HG03442 (cell line): ENCODE measurements around the gene DBF4B.
"Not testable (repeated sequence)": the region's sequence is repeated elsewhere in the genome, so short reads cannot be mapped to it uniquely, and the experiment has no call there.

ENCODE experiments used
- ATAC-seq: cut with Tn5 transposase; IDR thresholded peaks from one replicate; pipeline ENCODE4 v1.9.1; 2021; ENCODE audit warnings: mild to moderate bottlenecking, moderate library complexity; ENCODE audit not compliant: unreplicated experiment

DBF4B gene

DNA sequence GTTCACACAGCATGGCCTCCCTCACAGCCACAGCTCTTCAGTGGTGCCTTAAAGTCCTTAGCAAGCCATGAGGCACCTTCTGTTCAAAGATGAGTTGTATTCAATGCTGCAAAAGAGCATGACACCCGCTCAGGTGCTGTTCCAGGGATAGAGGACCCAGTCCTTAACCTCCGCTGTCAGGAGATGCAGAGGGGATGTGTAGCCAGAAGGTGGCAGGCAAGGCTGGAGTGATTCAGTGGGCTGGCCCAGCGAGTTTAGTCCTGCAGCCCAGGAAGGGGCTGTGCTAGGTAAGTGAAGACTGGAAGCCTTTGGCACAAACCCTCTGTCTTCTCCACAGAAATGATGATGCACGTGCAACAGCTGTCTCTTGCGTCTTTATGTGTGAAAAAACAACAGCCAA is 25.3 kb downstream of the DBF4B start:
- no peak for ATAC-seq

DNA sequence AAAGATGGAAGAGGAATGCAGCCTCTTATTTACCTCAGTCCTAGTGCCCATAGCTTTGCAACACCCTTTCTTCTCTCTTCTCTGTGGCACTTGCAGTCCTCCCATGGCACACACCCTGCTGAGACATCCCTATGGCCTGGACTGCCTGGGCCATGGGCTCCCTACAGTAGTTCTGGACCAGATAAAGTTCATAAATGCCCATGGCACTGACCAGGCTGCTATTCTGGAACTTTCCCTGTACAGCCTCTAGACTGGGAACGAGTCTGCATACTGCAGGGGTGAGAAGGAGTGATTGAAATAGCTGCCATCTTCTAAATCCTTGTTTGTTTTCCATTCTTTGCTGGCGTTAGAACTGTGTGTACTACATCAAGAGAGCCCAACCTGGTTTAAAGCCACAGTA is 25.8 kb downstream of the DBF4B start:
- ATAC-seq = no peak

DNA sequence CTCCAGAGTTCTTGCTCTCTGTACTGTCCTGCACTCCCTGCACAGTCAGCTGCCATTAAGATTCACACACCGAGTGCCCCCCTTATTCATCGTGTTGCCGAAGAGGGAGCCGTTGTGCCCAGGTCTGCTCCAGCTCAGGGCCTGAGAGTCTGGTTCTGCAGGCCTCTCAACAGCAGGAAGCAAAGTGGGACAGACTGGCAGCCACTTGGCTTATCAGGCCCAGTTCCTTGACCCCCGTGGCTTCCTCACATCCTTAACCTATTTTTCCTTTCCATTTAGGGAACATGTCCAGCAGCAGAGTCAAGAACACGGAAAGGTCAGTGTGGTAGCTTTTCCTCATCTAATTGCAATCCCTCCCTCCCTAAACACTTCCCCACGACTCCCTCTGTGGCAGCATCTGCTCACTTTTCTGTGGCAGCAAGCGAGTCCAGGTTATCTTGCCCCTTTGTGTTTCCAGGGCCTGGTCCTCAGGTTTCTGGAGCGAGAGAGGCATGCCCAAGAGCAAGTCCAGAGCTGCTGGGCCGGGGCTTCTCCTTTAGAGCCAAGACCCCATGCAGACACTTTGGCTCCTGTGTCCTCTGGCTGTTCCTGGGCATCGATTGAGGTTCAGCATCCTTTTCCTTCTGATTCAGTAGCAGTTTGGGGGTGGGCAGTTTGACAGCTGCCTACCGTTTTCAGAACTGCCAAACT is 28.2 kb downstream of the DBF4B start:
- ATAC-seq = no peak

DNA sequence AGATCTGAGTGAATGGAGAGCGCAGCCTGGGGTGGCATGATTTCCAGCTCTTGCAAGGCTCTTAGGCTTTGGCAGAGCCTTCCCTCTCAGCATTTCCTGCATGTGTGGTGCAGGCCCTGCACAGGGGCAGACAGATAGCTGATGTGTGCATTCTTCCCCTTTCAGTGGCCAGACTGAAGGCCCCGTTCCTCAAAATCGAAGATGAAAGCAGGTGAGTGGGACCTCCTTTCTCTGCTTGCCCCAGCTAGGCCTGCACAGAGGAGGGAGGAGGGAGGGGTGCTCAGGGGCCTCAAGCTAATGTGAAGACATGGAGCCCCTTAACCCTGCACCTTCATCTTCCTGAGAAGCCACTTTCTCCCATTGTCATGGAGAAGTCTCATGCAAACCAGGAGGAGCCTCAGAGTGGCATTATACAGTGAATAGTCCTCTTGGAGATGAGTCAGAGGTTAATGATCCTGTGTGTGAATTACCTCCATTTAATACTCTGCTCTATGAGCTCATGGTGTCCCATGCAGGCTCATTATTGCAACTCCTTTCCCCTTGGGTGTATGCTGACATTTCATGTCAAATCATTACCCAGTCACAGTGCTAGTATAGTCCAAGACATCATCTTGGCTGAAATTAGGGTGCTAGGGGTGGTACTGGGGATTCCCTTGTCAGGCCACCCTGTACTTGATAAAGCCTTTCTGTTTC is 29.9 kb downstream of the DBF4B start:
- no peak for ATAC-seq

DNA sequence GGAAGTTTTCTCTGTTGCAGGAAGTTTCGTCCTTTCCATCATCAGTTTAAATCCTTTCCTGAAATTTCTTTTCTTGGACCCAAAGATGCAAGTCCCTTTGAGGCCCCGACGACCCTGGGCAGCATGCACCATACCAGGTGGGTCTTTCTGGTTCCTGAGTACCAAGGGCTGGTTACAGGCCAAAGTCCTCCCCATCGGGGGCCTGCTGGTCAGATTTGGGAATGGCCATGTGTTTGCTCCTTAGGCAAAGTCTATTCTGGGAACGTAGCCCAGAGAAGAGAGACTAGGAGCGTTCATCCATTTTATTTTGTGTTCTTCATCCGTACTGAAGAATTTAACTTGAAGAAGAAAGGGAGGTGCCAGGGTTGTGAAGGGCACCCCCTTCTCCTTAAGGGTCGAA is 32.9 kb downstream of the DBF4B start:
- ATAC-seq = no peak

DNA sequence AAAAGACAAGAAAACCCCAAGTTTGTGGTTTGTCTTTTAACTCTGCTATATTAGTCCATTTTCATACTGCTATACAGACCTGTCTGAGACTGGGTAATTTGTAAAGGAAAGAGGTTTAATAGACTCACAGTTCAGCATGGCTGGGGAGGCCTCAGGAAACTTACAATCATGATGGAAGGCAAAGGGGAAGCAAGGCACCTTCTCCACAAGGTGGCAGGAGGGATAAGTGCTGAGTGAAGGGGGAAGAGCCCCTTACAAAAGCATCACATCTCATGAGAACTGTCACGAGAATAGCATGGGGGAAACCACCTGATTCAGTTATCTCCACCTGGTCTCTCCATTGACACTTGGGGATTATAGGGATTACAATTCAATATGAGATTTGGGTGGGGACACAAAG is 36.8 kb downstream of the DBF4B start:
- ATAC-seq = no peak

DNA sequence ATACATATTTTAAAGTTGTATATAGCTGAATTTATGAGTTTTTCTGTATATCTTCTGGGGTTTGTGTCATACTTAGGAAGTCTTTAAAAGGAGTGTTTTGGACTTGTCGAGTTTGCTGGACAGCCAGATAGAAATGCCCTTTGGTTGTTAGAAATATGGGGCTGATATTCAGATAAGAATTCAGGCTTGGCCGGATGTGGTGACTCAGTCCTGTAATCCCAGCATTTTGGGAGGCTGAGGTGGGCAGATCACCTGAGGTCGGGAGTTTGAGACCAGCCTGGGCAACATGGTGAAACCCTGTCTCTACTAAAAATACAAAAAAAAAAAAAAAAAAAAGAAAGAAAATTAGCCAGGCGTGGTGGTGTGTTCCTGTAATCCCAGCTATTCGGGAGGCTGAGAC is 37.3 kb downstream of the DBF4B start:
- not testable (repeated sequence) for ATAC-seq

DNA sequence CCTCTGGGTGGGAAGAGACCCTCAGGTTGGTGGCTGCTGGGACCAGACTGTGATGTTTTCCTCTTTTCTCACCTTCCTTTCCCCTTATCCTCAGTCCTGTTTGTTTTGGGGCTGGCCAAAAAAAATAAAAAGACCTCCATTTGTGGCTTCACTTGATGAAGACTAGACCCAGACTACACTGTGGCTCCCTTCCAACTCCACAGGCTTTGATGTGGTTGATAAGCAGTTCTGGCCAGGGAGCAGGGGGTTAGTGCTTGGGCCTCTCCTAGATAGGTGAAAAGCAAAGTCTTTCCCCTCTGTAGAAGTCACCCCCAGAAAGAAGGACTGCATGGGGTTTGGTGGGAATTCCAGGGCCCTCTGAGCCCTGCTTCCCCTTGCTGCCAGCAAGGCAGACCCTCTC is 39.1 kb downstream of the DBF4B start:
- ATAC-seq = no peak

DNA sequence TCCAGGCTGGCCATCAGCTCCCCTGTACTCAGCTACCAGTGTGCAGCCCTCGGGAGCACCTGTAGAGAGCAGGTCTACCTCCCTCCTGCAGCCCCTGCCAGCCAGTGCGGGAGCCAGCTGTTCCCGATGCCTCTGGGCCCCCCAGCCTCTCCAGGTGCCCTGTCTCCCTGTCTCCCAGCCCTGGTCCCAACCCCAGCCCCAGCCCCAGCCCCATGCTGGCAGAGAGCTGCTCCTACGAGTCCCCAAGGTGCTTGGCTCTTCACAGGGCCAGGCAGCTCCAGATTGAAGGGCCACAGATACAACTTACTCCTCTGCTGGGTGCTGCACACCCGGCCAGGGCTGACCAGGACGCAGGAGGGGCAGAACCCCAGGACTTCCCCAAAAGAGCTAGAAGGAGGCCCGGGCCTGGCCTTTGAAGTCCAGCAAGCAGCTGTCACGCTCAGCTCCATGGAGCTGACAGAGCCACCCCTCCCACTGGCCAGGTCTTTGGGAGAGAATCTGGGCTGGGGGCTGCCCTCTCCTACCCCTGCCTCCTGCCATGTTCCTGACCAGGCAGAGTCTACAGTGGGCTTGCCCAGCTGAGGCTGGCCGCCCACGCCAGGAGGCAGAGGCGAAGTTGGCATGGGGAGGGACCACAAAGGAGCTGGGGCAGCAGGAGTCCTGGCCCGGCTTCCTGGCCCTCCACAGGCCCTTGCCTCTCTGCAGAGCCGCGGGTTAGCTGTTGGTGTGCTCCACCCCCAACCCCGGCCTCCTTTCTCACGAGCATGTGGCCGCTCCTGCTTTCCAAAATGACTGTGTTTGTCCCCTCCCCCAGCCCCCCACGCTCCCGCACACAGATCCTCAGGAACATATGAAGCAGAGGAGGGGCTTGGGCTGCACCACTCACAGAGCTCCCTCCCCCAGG is 40.9 kb downstream of the DBF4B start:
- ATAC-seq = no peak

DNA sequence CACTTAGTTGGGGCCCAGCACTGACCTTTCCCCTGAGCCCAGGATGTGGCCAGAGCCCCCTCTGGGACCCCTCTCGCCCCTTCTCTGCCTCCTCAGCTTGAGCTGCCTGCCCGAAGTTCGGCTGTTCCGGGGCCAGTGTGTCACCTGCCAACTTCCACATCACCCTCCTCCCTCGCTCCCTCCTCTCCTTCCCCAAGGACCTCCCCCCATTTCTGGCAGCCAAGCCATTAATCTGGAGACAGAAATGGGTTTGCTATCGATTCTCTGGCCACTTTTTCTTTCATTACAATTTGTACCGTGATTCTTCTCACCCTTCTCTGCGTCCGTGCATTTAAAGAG is 41.5 kb downstream of the DBF4B start:
- ATAC-seq = no peak

DNA sequence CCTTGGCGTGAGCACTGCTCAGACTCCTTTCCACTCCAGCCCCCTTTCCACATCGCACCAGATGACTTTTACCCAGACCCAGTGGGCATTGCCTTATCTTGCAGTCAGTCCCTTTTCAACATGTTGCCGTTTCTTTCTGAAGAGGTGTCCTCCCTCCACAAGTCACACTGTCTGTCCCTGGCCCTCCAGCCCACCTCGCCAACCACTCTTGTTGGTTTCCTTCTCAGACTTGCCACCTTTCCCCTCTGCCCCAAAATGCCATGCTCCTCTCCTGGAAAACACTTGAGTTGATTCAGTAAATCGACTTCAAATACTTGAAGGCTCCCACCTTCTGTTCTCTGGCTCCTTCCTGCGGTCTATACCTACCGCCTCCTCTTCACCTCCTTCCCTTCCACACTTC is 42.9 kb downstream of the DBF4B start:
- ATAC-seq = no peak

DNA sequence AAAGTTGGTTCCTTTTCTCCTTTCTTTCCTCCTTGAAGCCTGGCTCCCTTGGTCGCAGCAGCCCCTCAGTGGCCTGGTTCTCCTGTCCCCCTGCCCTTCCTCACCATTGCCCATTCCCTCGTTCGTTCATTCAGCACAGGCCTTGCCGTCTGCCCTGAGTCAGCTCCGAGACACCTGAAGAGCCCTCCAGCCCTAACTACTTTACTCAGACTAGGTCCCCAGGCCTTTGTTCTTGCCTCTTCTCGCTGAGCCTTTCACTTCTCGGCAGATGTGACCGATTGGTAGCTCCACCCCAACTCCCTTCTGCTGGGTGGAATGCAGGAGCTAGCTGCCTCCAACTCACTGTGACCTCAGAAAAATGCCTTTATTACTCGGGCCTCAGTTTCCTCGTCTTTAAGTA is 43.3 kb downstream of the DBF4B start:
- no peak for ATAC-seq

DNA sequence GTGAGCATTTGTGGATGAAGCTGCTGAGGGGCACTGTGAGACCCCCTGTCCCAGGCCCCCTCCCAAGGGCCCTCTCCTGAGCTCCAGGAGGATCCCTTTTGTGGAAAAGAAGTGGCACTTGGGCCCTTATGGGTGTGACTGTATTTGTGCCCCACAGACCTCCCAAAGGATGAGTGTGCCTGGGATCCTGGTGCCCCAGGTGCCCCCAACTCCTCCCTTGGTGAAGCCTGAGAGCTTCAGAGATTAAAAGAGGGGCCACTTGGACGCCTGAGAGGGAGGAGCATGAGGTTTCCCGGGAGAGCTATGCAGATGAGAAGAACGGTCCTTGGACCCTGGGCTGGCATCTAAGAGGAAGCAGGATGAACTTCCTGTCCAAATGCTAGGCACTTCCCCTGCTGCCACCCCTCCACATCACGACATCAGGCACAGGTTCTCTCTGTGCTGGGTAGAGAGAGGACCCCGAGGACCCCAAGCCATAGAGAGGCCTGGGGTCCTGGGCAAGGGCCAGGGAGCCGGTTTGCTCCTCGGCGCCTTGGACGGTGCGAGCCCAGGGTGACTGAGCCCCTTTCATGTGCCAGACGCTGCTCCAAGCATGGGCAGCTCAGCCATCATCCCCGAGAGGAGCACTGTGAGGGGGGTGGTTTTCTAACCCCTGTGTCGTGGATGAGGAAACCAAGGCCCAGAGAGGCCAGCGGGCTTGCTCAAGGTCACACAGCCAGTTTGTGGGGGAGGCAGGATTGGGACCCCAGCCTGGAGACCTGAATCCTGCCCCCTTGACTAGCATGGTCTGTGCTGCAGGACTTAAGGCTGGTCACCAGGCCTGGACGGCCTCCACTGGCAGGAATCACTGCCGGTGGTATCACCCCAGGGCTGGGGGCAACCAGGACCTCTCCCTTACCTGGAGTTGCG is 44.7 kb downstream of the DBF4B start:
- no peak for ATAC-seq

DNA sequence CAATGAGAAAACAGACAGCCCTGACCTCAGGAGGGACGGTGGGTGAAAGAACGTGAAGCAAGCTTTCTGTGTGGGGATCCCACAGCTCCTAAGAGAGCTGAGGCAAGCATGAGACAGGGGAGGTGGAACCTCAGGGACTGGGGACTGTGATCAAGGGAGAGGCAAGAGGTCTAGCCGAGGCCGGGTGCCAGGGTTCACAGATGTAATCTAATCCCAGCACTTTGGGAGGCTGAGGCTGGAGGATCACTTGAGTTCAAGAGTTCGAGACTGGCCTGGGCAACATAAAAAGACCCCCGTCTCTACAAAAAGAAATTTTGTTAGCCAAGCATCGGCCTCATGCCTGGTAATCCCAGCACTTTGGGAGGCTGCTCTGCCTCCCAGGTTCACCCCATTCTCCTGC is 45.8 kb downstream of the DBF4B start:
- ATAC-seq = no peak

DNA sequence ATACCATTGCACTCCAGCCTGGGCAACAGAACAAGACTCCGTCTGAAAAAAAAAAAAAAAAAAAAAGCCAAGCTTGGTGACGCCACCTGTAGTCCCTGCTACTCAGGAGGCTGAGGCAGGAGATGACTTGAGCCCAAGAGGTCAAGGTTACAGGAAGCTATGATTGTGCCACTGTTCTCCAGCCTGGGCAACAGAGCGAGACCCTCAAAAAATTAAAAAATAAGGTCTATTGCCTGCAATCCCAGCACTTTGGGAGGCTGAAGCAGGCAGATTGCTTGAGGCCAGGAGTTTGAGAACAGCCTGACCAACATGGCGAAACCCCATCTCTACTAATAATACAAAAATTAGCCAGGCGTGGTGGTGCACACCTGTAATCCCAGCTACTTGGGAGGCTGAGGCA is 46.7 kb downstream of the DBF4B start:
- not testable (repeated sequence) for ATAC-seq

DNA sequence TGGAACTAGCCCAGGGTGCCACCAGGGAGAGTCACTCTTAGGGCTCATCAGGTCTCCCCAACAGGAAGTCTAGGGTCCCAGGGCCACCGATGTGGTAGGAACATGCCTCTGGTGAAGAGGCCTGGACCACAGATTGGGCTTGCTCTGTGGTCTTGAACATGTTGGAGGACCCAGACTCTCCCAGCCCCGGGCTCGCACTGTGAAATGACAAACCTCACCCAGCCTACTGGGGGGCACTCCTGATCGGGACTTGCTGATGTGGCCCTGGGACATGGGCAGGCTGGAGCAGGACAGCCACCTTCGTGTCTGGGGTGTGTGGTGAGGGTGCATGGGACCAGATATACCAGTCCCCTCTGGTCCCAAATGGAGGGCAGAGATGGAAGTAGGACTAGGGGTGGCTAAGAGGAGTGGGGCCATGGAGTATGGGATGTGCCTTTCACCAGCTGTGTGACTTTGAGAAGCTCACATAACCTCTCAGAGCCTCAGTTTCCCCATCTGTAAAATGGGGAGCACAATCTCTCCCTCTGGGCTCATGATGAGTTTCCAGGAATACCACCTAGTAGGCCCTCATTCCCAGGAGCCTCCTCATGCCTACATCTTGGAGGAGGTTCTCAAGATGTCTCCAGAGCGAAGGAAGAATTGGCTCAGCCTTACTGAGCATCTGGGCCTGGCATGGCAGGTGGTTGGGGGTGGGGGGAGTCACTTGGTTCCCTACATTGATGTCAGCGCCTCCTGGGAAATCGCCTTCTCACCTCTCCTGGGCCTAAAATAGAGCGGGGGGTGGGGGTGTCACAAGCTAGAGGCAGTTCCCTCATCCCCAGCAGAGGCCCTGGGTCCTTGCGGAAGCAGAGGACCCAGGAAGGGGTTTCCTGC is 48.8 kb downstream of the DBF4B start:
- no peak for ATAC-seq

DNA sequence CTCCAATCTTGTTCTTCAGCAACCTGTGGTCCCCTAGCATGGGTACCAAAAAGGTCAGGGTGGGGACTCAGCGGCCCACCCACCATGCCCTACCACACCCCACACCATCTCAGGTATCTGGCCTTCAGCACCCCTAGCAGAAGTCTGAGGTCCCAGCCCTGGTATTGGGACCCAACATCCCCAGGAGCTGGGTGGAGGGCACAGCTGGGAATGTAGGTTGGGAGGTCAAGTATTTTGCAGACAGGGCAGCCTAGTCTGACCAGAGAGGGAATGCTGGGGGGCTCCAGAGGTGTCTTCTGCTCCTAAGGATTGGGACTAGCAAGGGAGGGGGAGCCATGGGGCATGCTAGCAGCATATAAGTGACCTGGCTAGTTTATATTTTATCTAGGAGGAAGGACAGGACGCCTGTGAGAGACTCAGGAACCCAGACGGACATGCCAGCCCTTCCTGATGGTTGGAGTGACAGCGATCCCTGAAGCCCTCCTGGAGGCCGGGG is 49.5 kb downstream of the DBF4B start:
- no peak for ATAC-seq

DNA sequence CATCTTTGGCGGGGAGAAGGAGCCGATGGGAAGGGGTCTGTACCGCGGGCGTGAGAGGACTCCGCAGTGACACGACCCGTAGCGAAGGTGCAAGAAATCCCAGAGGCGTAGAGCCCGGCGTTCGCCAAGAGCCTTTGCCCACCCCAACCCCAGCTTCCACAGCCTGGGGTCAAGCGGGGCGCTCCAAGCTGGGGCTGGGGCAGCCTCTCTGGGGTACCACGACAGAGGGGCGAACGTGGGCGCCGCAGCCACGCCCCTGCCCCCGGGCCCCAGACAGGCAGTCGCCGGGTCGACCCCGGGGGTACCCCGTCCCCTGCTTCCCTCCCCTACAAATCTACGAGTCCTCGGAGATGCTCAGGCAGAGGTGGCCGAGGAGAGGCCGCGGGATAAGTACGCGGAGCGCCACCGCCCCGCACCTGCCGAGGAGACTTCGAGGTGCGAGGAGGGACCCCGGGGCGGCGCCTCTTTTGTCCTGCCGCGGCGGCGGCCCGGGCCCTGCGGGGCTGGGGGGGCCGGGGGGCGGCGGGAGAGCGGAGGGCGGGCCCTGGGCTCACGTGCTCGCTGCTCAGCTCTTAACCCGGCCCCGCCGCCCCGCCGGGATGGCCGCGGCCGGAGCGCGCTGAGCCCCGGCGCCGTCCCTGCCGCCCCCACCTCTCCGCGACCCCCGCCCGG is 50.1 kb downstream of the DBF4B start, which contains the start of gene ADAM11:
Gene ADAM11 (plus strand): TSS at position 575 of the 672 bp plus-strand sequence. CDS start 212 bp downstream, outside the sequence.
- no peak for ATAC-seq
